ENCODE data around the gene ADI1. TPM values are rescaled to one million over a fixed set of nuclear protein-coding genes. Genes with fewer than 3 reads are reported as not detected.
"Not testable (repeated sequence)": the region's sequence is repeated elsewhere in the genome, so short reads cannot be mapped to it uniquely, and the experiment has no call there.

The ADI1 gene
- total and polyA plus RNA-seq, 4 donors: 56.2 to 660 (median 158) TPM

DNA sequence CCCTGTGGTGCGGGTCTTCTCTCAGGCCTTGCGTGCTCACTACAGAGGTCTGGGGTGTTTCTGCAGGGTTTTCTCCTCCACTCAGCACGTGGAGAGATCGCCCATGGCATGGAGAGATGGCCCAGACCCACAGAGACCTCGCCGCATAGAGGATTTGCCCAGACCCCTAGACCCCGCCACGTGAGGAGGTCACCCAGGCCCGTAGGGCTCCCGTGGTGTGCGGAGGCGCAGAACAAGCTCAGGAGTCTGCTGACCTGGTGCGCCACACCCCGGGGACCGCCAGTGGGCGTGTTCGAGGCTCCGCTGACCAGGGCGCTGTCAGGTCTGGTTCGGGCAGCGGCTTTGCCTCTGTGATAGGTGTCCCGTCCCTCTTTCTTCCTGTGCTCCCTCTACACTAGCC, 64.5 kb downstream of the ADI1 start:
- H3K4me3 ChIP-seq (ENCODE audit: low read depth in 1 of 3, low read length in 3 of 3): no peak overlapping the region
- no peaks in the 10 kb centered on the region for H3K9me3 ChIP-seq (ENCODE audit: control insufficient read depth in 4 of 4, low read length in 3 of 4)
- no peak for TF ChIP-seq EGR1 (IDR thresholded peaks at IDR 0.05; ENCODE audit: low read depth in 2 of 2)
- TF ChIP-seq, protein P1, sequence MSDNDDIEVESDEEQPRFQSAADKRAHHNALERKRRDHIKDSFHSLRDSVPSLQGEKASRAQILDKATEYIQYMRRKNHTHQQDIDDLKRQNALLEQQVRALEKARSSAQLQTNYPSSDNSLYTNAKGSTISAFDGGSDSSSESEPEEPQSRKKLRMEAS (IDR thresholded peaks at IDR 0.05): no peak
- TF ChIP-seq RXRA (IDR thresholded peaks at IDR 0.05): no peak
- TF ChIP-seq GABPA (IDR thresholded peaks at IDR 0.05 in 1 of 2, conservative IDR thresholded peaks at IDR 0.05 in 1 of 2): no peak
- no peak for TF ChIP-seq YY1 (IDR thresholded peaks at IDR 0.05)
- no peak for TF ChIP-seq TAF1 (conservative IDR thresholded peaks at IDR 0.05)
- no peak for TF ChIP-seq CTCF (IDR thresholded peaks at IDR 0.05; ENCODE audit: low read depth, low read length, missing input control)
- H3K27ac ChIP-seq (ENCODE audit: low read depth in 1 of 2, low read length in 2 of 2): no peak overlapping the region
- no peak overlapping the region for H3K9ac ChIP-seq (ENCODE audit: low read depth in 1 of 2, low read length in 2 of 2)
- WGBS: 99% methylated on average over 22 of the region's 22 CpGs
- peaks cover 4 to 40% (median 12%) of the 10 kb centered on the region in 4 donors for H3K36me3 ChIP-seq (ENCODE audit: control insufficient read depth in 4 of 4, insufficient read depth in 3 of 4, low read depth in 1 of 4, low read length in 3 of 4)
- no peaks in the 10 kb centered on the region for H3K27me3 ChIP-seq (ENCODE audit: control insufficient read depth in 4 of 4, insufficient read depth in 4 of 4, low read length in 3 of 4)
- H3K4me1 ChIP-seq (ENCODE audit: control insufficient read depth in 4 of 4, insufficient read depth in 4 of 4, low read length in 3 of 4): no peaks in the 10 kb centered on the region
- no peak for DNase-seq (ENCODE audit: low spot score)

- WGBS: 93% methylated on average over 6 of the region's 6 CpGs
Observed at GRCh38 chr2:3454005-3454404, 65.3 kb downstream of the ADI1 start.

DNA sequence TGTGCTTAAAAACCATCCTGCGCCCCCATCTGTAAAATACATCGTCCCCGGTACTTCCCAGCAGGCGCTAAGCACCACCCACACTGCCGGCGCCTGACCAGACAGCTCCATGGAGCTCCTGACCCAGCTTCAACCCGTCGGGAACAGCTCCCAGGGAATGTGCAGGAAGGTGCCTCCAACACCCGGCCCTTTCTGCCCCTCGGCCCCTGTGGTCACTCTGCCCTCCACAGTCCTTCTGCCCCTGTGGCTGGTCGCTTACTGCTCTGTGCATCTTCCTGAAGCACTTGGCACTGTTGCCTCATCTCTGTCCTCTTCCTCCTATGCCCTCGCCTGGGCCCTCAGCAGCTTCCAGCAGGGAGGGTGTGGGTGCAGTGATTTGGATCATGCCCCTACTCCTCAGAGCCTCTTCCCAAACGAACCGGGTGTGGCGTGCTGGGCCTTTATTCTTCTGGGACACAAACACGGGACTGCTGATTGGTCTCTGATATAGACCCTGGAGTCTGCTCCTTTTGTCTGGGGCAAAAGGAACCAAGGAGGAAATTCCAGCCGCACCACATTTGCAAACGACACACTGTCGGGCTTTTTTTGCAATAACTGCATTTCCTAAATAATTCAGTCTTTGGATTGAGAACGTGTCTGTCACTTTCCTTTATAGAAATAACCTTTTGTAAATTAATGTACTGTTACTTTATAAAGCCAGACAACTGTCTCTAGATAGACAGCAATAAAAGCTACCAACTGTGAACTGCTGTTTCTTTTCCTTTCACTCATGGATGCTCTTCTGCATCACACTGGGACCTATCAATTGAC, 65.9 kb downstream of the ADI1 start:
- no peak for DNase-seq (ENCODE audit: low spot score)
- 86% methylated on average over 20 of the region's 20 CpGs for WGBS
- H3K36me3 ChIP-seq (ENCODE audit: control insufficient read depth in 4 of 4, insufficient read depth in 3 of 4, low read depth in 1 of 4, low read length in 3 of 4): peaks cover 4 to 46% (median 14%) of the 10 kb centered on the region in 4 donors
- H3K27me3 ChIP-seq (ENCODE audit: control insufficient read depth in 4 of 4, insufficient read depth in 4 of 4, low read length in 3 of 4): no peaks in the 10 kb centered on the region
- H3K4me3 ChIP-seq (ENCODE audit: low read depth in 1 of 3, low read length in 3 of 3): no peak overlapping the region
- no peak overlapping the region for H3K27ac ChIP-seq (ENCODE audit: low read depth in 1 of 2, low read length in 2 of 2)
- no peaks in the 10 kb centered on the region for H3K4me1 ChIP-seq (ENCODE audit: control insufficient read depth in 4 of 4, insufficient read depth in 4 of 4, low read length in 3 of 4)
- no peak overlapping the region for H3K9ac ChIP-seq (ENCODE audit: low read depth in 1 of 2, low read length in 2 of 2)
- H3K9me3 ChIP-seq (ENCODE audit: control insufficient read depth in 4 of 4, low read length in 3 of 4): no peaks in the 10 kb centered on the region
- TF ChIP-seq, protein P2, sequence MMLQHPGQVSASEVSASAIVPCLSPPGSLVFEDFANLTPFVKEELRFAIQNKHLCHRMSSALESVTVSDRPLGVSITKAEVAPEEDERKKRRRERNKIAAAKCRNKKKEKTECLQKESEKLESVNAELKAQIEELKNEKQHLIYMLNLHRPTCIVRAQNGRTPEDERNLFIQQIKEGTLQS (IDR thresholded peaks at IDR 0.05): no peak
- no peak for TF ChIP-seq HNF4G (IDR thresholded peaks at IDR 0.05)
- TF ChIP-seq, protein P3, sequence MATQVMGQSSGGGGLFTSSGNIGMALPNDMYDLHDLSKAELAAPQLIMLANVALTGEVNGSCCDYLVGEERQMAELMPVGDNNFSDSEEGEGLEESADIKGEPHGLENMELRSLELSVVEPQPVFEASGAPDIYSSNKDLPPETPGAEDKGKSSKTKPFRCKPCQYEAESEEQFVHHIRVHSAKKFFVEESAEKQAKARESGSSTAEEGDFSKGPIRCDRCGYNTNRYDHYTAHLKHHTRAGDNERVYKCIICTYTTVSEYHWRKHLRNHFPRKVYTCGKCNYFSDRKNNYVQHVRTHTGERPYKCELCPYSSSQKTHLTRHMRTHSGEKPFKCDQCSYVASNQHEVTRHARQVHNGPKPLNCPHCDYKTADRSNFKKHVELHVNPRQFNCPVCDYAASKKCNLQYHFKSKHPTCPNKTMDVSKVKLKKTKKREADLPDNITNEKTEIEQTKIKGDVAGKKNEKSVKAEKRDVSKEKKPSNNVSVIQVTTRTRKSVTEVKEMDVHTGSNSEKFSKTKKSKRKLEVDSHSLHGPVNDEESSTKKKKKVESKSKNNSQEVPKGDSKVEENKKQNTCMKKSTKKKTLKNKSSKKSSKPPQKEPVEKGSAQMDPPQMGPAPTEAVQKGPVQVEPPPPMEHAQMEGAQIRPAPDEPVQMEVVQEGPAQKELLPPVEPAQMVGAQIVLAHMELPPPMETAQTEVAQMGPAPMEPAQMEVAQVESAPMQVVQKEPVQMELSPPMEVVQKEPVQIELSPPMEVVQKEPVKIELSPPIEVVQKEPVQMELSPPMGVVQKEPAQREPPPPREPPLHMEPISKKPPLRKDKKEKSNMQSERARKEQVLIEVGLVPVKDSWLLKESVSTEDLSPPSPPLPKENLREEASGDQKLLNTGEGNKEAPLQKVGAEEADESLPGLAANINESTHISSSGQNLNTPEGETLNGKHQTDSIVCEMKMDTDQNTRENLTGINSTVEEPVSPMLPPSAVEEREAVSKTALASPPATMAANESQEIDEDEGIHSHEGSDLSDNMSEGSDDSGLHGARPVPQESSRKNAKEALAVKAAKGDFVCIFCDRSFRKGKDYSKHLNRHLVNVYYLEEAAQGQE (IDR thresholded peaks at IDR 0.05): no peak
- TF ChIP-seq GABPA (IDR thresholded peaks at IDR 0.05 in 1 of 2, conservative IDR thresholded peaks at IDR 0.05 in 1 of 2): no peak
- TF ChIP-seq TAF1 (conservative IDR thresholded peaks at IDR 0.05): no peak
- TF ChIP-seq HNF4A (conservative IDR thresholded peaks at IDR 0.05): no peak
- TF ChIP-seq, protein P4, sequence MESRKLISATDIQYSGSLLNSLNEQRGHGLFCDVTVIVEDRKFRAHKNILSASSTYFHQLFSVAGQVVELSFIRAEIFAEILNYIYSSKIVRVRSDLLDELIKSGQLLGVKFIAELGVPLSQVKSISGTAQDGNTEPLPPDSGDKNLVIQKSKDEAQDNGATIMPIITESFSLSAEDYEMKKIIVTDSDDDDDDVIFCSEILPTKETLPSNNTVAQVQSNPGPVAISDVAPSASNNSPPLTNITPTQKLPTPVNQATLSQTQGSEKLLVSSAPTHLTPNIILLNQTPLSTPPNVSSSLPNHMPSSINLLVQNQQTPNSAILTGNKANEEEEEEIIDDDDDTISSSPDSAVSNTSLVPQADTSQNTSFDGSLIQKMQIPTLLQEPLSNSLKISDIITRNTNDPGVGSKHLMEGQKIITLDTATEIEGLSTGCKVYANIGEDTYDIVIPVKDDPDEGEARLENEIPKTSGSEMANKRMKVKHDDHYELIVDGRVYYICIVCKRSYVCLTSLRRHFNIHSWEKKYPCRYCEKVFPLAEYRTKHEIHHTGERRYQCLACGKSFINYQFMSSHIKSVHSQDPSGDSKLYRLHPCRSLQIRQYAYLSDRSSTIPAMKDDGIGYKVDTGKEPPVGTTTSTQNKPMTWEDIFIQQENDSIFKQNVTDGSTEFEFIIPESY (IDR thresholded peaks at IDR 0.05): no peak
- TF ChIP-seq SP1 (IDR thresholded peaks at IDR 0.05): no peak
- no peak for TF ChIP-seq RAD21 (IDR thresholded peaks at IDR 0.05)
- no peak for TF ChIP-seq CTCF (IDR thresholded peaks at IDR 0.05; ENCODE audit: low read depth, low read length, missing input control)
- TF ChIP-seq, protein P1 (IDR thresholded peaks at IDR 0.05): no peak
- TF ChIP-seq NR2F2 (IDR thresholded peaks at IDR 0.05): no peak
- no peak for TF ChIP-seq RXRA (IDR thresholded peaks at IDR 0.05)

More at GRCh38 chr2:3454005-3454404, 65.3 kb downstream of the ADI1 start:
- not testable (repeated sequence) for H3K27ac ChIP-seq (ENCODE audit: low read depth in 1 of 2, low read length in 2 of 2); DNase-seq (ENCODE audit: low spot score); H3K4me3 ChIP-seq (ENCODE audit: low read depth in 1 of 3, low read length in 3 of 3); H3K9ac ChIP-seq (ENCODE audit: low read depth in 1 of 2, low read length in 2 of 2); H3K9me3 ChIP-seq (ENCODE audit: control insufficient read depth in 4 of 4, low read length in 3 of 4); H3K4me1 ChIP-seq (ENCODE audit: control insufficient read depth in 4 of 4, insufficient read depth in 4 of 4, low read length in 3 of 4); H3K27me3 ChIP-seq (ENCODE audit: control insufficient read depth in 4 of 4, insufficient read depth in 4 of 4, low read length in 3 of 4)
- peaks cover 4 to 45% (median 15%) of the 10 kb centered on the region in 4 donors for H3K36me3 ChIP-seq (ENCODE audit: control insufficient read depth in 4 of 4, insufficient read depth in 3 of 4, low read depth in 1 of 4, low read length in 3 of 4)
